ENCODE results near the gene PITPNM3.
"Not testable (repeated sequence)": the region's sequence is repeated elsewhere in the genome, so short reads cannot be mapped to it uniquely, and the experiment has no call there.

Gene PITPNM3

DNA sequence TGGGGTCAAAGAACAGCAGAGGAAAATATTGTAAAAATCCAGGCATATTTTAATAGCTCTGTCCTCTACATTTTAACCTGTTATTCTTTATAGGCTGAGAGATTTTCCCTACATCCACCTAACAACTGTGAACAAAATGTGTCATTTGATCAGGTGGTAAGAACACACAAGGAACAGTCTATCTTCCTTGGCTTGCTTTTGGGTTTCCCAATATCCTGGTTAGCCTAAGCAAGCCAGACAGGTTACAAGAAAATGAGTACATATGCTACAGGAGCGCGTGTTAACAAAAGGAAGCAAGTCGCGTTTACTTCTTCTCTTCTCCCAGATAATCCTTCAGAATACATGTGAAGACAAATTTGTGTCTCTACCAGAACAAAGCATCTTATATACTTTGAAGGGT lies 31.0 kb upstream of the PITPNM3 start:
- Mint-ChIP-seq H3K4me1 (no peaks in the 10 kb centered on the region), H3K27me3 (no peaks in the 10 kb centered on the region), H3K36me3 (peaks cover 61% of the 10 kb centered on the region), H3K27ac (no peak overlapping the region), H3K4me3 (no peak overlapping the region), H3K9me3 (peaks cover 2% of the 10 kb centered on the region)
- no peak for DNase-seq
- CTCF ChIA-PET: no interaction called here

DNA sequence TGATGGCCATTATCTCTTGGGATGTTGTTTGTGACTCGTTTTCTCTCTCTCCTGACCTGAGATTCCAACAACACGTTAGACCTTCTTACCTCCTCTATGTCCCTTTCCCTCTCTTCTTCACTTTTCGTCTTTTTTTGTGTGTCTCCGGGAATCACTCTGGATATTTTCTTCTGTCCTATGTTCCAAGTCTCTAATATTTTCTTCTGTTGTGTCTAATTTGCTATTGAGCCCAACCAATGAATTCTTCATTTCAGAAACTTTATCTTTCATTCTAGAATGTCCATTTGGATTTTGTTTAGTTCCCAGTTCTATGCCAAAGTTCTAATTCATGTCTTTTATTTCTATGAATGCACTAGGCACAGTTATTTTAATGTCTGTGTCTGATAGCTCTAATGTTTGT lies 27.1 kb upstream of the PITPNM3 start:
- H3K4me1 Mint-ChIP-seq: no peaks in the 10 kb centered on the region
- H3K4me3 Mint-ChIP-seq: no peak overlapping the region
- H3K27me3 Mint-ChIP-seq: no peaks in the 10 kb centered on the region
- H3K9me3 Mint-ChIP-seq: peaks cover 2% of the 10 kb centered on the region
- peaks cover 45% of the 10 kb centered on the region for H3K36me3 Mint-ChIP-seq
- DNase-seq: no peak
- no peak overlapping the region for H3K27ac Mint-ChIP-seq
- CTCF ChIA-PET: no interaction called here

DNA sequence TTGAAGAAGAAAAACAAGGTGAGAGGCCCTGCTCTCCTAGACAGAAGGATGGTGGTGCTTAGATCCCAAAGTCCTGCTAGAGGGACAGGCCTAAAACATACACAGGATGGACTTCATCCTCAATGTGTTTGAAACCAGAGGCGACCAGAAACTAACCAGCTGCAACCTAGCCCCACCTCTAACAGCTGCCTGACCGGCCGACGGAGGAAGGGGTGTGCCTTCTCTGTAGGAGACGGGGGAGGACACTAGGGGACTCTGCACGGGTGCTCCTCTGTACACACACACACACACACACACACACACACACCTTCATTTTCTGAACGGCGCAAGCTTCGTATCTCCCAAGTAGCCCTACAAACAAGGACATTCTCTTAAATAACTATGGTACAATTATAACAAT lies 24.3 kb upstream of the PITPNM3 start:
- no peak overlapping the region for H3K27ac Mint-ChIP-seq
- H3K36me3 Mint-ChIP-seq: peaks cover 35% of the 10 kb centered on the region
- peaks cover 6% of the 10 kb centered on the region for H3K4me1 Mint-ChIP-seq
- H3K4me3 Mint-ChIP-seq: no peak overlapping the region
- DNase-seq: no peak
- H3K9me3 Mint-ChIP-seq: no peaks in the 10 kb centered on the region
- H3K27me3 Mint-ChIP-seq: no peaks in the 10 kb centered on the region
- CTCF ChIA-PET: no interaction called here

DNA sequence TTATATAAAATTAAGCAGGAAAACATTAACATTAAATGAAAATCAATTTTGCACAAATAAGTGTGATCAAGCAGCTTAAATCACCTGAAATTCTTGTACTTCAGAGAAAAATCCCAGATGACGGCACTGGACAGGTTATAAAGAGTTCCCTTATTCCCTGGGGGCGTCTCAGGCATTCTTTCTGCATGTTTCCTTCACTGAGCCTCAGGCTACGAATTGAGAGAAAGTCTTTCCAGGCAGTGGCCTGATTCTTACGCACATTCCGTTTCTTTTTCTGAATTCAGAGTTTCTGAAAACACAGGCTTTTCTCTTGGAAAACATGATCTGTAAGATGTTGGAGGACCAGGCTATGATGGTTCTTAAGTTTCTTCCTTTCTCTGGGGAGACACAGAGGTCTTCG lies 22.1 kb upstream of the PITPNM3 start:
- Mint-ChIP-seq H3K27ac (no peak overlapping the region), H3K4me3 (no peak overlapping the region), H3K9me3 (no peaks in the 10 kb centered on the region), H3K4me1 (peaks cover 15% of the 10 kb centered on the region), H3K27me3 (no peaks in the 10 kb centered on the region), H3K36me3 (peaks cover 21% of the 10 kb centered on the region)
- CTCF ChIA-PET: interaction anchor here (0.7 kb wide), 1 partner anchor 73 kb away, joined by 3 read pairs; the partner anchor contains the start of genes C17orf100 and MED31
- DNase-seq: no peak

DNA sequence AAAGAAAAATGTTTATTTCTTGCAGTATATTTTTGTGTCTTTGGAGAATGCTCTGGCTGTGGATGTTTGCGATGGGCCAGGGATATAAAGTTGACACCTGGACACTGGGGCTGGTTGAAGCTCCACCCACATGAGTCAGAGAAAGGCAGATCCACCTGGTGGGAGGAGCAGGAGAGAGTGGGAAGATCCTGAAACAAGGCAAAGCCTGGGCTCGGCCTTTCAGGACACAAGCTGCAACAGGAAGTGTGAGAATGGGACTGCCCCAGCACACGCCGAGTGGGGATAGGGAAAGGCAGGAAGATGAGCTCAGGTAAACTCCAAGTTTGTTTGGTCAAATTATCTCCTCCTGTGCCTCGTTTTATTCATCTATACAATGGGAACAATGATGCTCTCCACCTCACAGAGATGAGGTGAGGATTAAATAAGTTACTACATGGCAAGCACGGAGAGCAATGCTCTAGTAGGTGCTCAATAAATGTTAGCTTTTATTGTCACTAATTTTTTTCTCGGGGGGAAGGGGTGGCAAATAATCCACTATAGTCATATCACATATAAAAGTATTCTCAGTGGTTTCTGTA lies 21.4 kb upstream of the PITPNM3 start:
- no peaks in the 10 kb centered on the region for H3K27me3 Mint-ChIP-seq
- CTCF ChIA-PET: interaction anchor here (0.7 kb wide), 1 partner anchor 74 kb away, joined by 3 read pairs; the partner anchor contains the start of genes C17orf100 and MED31
- no peak for DNase-seq
- no peak overlapping the region for H3K27ac Mint-ChIP-seq
- peaks cover 14% of the 10 kb centered on the region for H3K36me3 Mint-ChIP-seq
- H3K4me3 Mint-ChIP-seq: no peak overlapping the region
- no peaks in the 10 kb centered on the region for H3K9me3 Mint-ChIP-seq
- H3K4me1 Mint-ChIP-seq: peaks cover 15% of the 10 kb centered on the region

DNA sequence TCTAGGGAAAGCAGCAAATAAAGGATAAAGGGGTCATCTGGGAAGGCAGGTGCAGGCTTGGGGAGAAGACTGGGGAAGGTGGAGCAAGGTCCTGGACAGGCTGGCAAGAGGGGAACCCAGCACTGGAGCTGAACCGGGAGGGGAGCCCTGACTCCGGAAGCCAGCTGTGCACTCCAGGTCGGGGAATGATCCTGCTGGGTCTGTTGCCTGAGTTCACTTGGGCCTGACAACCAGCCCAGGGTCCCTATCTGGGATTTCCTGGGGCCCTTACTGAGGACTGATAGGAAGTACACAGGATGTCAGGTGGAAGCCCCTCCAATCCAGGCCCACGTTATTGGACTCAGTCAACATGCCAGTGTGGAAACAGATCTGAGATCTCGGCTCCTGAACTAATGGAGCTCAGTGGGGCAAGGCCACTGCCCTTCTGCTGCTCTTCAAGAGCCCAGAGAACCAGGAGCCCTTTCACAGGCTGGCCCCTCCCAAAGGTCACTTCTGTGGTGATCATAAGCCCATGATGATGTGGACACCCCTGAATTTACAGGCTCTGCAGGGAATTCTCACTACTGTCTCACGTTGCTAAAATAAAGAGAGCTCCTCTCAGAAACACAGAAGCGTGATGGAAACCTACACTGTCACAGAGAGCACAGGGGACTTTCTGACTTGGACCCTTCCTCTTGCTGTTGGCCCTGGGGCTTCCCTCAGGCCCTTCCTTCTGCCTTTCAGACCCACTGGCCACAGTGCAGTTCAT lies 19.9 kb upstream of the PITPNM3 start:
- no peaks in the 10 kb centered on the region for H3K27me3 Mint-ChIP-seq
- no peaks in the 10 kb centered on the region for H3K9me3 Mint-ChIP-seq
- no peak overlapping the region for H3K4me3 Mint-ChIP-seq
- H3K36me3 Mint-ChIP-seq: peaks cover 7% of the 10 kb centered on the region
- peaks cover 15% of the 10 kb centered on the region for H3K4me1 Mint-ChIP-seq
- CTCF ChIA-PET: interaction anchor here (0.6 kb wide), 1 partner anchor 338 kb away, joined by 3 read pairs; no protein-coding TSS in a partner anchor
- DNase-seq: no peak
- peak overlapping the region; percentile 11 for H3K27ac Mint-ChIP-seq

DNA sequence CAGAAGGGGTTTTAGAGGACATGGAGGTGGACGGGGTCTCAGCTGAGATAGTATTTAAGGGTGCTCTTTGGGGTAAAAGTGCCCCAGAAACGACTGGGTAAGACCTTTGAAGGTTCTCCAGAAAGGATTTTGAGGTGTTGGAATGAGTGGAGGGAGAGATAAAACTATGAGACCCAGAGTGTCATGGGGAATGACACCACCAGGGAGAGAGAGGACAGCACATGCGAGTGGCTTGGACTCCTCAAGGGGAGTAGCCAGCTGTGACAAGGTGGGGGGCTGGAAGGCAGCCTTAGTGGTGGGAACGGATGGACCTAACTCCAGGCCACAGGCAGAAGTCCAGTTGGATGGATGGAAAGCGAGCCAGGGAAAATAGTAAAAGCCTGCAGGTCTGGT lies 19.2 kb upstream of the PITPNM3 start:
- Mint-ChIP-seq H3K27me3 (no peaks in the 10 kb centered on the region), H3K9me3 (no peaks in the 10 kb centered on the region), H3K4me3 (no peak overlapping the region), H3K27ac (peak overlapping the region; percentile 39), H3K36me3 (peaks cover 7% of the 10 kb centered on the region), H3K4me1 (peaks cover 15% of the 10 kb centered on the region)
- CTCF ChIA-PET: interaction anchor here (1.2 kb wide), 1 partner anchor 103 kb away, joined by 3 read pairs; no protein-coding TSS in a partner anchor
- no peak for DNase-seq

DNA sequence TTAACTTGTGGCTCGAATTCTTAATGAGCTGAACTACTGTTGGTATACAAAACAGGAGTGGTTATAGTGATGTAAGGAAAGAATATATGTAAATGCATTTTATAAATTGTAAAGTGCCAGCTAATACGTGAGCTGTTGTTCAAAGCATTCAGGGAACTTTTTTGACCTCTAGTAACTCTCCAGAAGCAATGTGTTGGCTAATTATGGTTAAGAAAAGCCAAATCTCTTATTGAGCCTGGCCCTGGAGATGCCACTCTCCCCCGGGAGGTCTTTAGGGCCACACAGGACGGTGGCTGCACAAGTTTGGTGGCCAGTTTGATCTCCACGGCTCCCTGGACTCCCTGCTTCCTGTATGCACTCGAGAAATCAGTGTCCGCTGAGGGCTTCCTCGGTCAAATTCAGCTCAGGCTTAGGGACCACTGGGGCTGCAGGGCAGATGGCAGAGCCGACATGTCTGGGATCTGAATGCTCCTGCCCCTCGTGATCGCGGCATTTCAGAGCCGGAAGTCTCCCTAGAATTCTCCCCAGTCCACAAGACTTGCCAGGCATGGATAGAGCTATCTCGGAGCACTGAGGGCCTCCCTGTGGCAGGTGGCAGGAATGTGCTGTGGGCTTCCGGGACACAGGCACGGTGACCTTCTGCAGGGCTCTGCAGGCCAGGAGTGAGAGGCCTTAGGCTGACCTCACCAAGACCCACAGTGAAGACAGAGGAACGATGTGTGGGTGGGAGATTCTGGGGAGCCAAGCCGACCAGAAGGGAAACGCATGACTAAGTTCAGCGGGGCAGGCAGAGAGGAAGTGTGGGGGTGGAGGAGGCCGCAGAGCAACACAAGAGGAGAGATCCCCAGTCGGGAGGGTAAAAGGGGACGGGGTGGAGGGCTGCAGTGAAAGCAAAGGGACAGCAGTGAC lies 18.6 kb upstream of the PITPNM3 start:
- peak; percentile 48 for DNase-seq
- Mint-ChIP-seq H3K4me1 (peaks cover 15% of the 10 kb centered on the region), H3K36me3 (peaks cover 7% of the 10 kb centered on the region), H3K9me3 (no peaks in the 10 kb centered on the region), H3K27me3 (no peaks in the 10 kb centered on the region), H3K27ac (peak overlapping the region; percentile 39), H3K4me3 (no peak overlapping the region)
- CTCF ChIA-PET: interaction anchor here (1.2 kb wide), 1 partner anchor 102 kb away, joined by 3 read pairs; no protein-coding TSS in a partner anchor

DNA sequence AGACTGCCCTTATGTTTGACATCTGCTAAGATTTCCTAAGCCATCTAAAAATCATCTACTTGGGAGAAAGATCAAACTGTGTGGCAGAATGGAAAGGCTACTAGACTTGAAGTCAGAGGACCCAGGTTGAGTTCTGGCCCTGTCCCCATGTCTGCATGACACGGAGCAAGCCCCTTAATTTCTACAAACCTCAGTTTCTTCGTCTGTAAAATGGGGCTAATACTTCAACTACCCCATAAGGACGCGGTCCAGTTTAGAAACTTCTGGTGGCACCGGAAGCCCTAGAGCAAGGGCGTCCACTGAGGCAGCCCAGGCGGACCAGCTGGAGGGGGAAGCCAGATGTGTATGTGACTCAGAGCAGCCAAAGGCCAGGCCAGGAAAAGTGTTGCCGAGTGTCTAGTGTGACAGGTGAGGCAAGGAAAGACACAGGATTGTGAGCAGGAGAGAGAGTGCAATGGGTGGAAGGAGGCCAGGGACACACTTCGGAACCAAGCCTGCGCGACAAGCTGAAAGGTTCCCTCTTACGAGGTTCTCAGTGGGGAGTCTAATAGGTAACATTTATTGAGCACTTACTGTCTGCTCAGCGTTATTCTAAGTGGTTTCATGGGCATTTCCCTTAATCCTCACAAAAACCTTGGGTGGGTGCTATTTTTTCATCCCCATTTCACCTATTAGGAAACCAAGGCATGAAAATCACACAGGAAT lies 17.8 kb upstream of the PITPNM3 start:
- no peak for DNase-seq
- Mint-ChIP-seq H3K36me3 (peaks cover 7% of the 10 kb centered on the region), H3K9me3 (no peaks in the 10 kb centered on the region), H3K4me1 (peaks cover 15% of the 10 kb centered on the region), H3K27ac (no peak overlapping the region), H3K4me3 (no peak overlapping the region), H3K27me3 (no peaks in the 10 kb centered on the region)
- CTCF ChIA-PET: interaction anchor here (1.2 kb wide), 1 partner anchor 101 kb away, joined by 3 read pairs; no protein-coding TSS in a partner anchor

DNA sequence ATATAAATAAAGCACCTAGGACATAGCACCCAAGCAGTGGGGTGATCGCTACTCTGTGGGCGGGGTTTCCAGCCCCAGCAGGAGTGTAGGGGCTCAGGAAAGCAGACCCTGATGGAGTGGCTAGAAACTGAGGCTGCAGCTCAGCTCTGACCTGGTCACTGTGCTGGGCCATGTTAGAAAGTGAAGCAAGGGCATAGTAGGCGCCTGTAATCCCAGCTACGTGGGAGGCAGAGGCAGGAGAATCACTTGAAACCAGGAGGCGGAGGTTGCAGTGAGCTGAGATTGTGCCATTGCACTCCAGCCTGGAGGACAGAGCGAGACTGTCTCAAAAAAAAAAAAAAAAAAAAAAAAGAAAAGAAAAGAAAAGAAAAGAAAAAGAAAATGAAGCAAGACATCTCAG lies 17.1 kb upstream of the PITPNM3 start:
- H3K36me3 Mint-ChIP-seq, H3K27me3 Mint-ChIP-seq, H3K9me3 Mint-ChIP-seq, H3K4me3 Mint-ChIP-seq, DNase-seq, H3K27ac Mint-ChIP-seq, CTCF ChIA-PET: not testable (repeated sequence)
- H3K4me1 Mint-ChIP-seq: peaks cover 15% of the 10 kb centered on the region

DNA sequence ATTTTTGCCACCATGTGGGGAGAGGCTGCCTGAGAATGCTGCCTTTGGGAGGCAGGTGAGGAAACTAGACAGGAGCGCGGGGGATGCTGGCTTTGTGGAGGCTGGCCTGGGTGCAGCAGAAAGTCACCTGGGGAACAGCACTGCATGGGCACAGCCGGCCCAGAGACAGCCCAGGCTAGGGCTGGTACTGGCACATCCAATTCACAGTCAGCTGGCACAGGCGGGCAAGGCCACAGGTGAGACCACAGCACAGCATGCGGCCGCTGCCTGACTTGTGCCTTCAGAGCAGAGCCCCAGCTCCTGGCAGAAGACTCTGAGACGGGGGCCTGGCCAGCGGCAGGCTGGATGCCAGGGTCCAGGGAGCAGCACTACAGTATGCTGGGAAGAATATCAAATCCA lies 16.6 kb upstream of the PITPNM3 start:
- Mint-ChIP-seq H3K36me3 (peaks cover 7% of the 10 kb centered on the region), H3K4me3 (no peak overlapping the region), H3K4me1 (peaks cover 15% of the 10 kb centered on the region), H3K27me3 (peaks cover 7% of the 10 kb centered on the region), H3K9me3 (no peaks in the 10 kb centered on the region), H3K27ac (no peak overlapping the region)
- no peak for DNase-seq
- CTCF ChIA-PET: no interaction called here

DNA sequence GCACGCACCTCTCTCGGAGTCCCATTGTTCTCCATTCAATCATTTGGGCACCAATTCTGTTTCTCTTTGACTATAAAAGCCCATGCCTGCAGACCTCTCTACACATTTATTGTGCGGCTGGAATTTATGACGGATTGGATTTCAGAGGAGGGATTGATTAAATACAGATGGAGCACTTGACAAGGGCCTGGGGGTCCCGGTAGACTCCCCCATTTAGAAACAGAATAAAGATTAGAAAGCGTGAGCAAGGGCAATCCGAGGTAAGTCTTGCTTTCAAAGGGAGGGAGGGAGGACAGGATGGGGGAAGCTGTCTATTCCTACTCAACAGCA lies 15.1 kb upstream of the PITPNM3 start:
- H3K36me3 Mint-ChIP-seq: no peaks in the 10 kb centered on the region
- CTCF ChIA-PET: no interaction called here
- H3K4me1 Mint-ChIP-seq: peaks cover 15% of the 10 kb centered on the region
- H3K9me3 Mint-ChIP-seq: no peaks in the 10 kb centered on the region
- H3K4me3 Mint-ChIP-seq: no peak overlapping the region
- DNase-seq: no peak
- H3K27ac Mint-ChIP-seq: no peak overlapping the region
- peaks cover 7% of the 10 kb centered on the region for H3K27me3 Mint-ChIP-seq

DNA sequence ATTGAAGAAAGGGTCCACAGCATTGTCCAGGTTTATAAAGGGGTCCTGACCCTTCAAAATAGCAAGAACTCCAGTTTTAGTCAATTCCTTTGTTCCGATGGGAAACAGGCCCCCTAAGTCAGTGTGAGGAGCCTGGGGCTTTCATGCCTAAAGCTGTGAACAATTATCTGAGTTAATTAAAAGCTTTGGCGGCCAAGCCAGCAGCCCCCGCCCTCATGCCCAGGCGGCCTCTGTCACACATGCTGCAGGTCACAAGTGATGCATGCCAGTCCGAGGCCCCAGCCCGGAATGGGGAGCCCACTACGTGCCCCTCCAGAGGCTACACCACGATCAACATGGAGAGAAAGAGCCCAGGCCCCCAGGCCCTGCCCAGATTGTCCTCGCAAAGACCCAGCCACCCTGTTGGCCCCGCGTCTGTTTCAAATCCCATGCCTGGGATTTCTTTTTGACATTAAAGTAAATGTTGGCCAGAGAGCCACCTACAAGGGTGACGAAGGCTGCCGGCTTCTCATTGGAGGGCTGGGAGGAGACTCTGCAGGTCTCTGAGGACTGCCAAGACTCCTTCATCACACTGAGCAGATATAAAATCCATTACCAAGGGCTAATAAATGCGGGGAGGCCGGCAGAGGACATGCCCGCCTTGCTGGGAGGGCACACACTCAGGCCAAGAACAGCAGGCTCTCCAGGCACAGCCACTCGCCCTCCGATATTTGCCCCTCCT lies 14.5 kb upstream of the PITPNM3 start:
- no peaks in the 10 kb centered on the region for H3K36me3 Mint-ChIP-seq
- H3K4me3 Mint-ChIP-seq: no peak overlapping the region
- peaks cover 11% of the 10 kb centered on the region for H3K4me1 Mint-ChIP-seq
- H3K9me3 Mint-ChIP-seq: no peaks in the 10 kb centered on the region
- DNase-seq: no peak
- CTCF ChIA-PET: no interaction called here
- H3K27ac Mint-ChIP-seq: no peak overlapping the region
- H3K27me3 Mint-ChIP-seq: peaks cover 7% of the 10 kb centered on the region

All from activated naive CD4-positive, alpha-beta T cell treated with anti-CD3 and anti-CD28 coated beads, Interleukin-2, amount 10 ng/mL, durations not matched to agents 7 days and 5 days (primary cell).